Prostate gland (tissue), 2 donors: Measurements from ENCODE around the gene DCDC1.

Experiments
- POLR2A ChIP-seq: fragments of 450-650 bp; IDR thresholded peaks from one replicate; pipeline ENCODE4 v1.6.1; 2016; ENCODE audit warnings: antibody characterized with exemption, mild to moderate bottlenecking
- POLR2AphosphoS5 ChIP-seq: sonication (generic); formaldehyde crosslinking; IDR thresholded peaks from one replicate; pipeline ENCODE4 v1.6.1; 2017; ENCODE audit warnings: antibody characterized with exemption
- TF ChIP-seq, protein P1 (sequence below), 4 experiments: fragments of 200-600 bp in 2 of 4; fragments of 450-650 bp in 2 of 4; sonication (generic) in 2 of 4; IDR thresholded peaks; 1 replicate in 3 of 4; 2 replicates in 1 of 4; pipeline ENCODE4 v1.5.1; 2016 to 2019; ENCODE audit warnings: antibody characterized with exemption in 4 of 4, mild to moderate bottlenecking in 2 of 4, moderate library complexity in 2 of 4

- TF ChIP-seq, protein P1, sequence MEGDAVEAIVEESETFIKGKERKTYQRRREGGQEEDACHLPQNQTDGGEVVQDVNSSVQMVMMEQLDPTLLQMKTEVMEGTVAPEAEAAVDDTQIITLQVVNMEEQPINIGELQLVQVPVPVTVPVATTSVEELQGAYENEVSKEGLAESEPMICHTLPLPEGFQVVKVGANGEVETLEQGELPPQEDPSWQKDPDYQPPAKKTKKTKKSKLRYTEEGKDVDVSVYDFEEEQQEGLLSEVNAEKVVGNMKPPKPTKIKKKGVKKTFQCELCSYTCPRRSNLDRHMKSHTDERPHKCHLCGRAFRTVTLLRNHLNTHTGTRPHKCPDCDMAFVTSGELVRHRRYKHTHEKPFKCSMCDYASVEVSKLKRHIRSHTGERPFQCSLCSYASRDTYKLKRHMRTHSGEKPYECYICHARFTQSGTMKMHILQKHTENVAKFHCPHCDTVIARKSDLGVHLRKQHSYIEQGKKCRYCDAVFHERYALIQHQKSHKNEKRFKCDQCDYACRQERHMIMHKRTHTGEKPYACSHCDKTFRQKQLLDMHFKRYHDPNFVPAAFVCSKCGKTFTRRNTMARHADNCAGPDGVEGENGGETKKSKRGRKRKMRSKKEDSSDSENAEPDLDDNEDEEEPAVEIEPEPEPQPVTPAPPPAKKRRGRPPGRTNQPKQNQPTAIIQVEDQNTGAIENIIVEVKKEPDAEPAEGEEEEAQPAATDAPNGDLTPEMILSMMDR (IDR thresholded peaks at IDR 0.05): no peak
- TF ChIP-seq POLR2A: no peak
- TF ChIP-seq POLR2AphosphoS5: no peak
Measured at GRCh38 chr11:30837252-30837651, 532.3 kb downstream of the DCDC1 start.
